K562 treated with DMSO at 1 percent for 48 hours (cell line): ENCODE data around the gene MAP3K4. TPM values are rescaled to one million over a fixed set of nuclear protein-coding genes. Genes with fewer than 3 reads are reported as not detected.

Source experiments
- total RNA-seq: library from RNA; unstranded; fragments of 300-600 nt; gene quantifications from 2 replicates; pipeline ENCODE4 v1.2.3, GENCODE V29; 2022; ENCODE audit warnings: low replicate concordance; ENCODE audit errors: extremely low read depth

MAP3K4 gene, protein sequence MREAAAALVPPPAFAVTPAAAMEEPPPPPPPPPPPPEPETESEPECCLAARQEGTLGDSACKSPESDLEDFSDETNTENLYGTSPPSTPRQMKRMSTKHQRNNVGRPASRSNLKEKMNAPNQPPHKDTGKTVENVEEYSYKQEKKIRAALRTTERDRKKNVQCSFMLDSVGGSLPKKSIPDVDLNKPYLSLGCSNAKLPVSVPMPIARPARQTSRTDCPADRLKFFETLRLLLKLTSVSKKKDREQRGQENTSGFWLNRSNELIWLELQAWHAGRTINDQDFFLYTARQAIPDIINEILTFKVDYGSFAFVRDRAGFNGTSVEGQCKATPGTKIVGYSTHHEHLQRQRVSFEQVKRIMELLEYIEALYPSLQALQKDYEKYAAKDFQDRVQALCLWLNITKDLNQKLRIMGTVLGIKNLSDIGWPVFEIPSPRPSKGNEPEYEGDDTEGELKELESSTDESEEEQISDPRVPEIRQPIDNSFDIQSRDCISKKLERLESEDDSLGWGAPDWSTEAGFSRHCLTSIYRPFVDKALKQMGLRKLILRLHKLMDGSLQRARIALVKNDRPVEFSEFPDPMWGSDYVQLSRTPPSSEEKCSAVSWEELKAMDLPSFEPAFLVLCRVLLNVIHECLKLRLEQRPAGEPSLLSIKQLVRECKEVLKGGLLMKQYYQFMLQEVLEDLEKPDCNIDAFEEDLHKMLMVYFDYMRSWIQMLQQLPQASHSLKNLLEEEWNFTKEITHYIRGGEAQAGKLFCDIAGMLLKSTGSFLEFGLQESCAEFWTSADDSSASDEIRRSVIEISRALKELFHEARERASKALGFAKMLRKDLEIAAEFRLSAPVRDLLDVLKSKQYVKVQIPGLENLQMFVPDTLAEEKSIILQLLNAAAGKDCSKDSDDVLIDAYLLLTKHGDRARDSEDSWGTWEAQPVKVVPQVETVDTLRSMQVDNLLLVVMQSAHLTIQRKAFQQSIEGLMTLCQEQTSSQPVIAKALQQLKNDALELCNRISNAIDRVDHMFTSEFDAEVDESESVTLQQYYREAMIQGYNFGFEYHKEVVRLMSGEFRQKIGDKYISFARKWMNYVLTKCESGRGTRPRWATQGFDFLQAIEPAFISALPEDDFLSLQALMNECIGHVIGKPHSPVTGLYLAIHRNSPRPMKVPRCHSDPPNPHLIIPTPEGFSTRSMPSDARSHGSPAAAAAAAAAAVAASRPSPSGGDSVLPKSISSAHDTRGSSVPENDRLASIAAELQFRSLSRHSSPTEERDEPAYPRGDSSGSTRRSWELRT (N-terminal part only)
- not detected in 2 replicates for total RNA-seq

GRCh38 chr6:160991406-160992060 is at the start of gene MAP3K4:
TSS of gene MAP3K4 (plus strand) at chr6:160991769. CDS start at chr6:160991932, 163 bp downstream.

